ENCODE data around the gene FBLN1. TPM values are rescaled to one million over a fixed set of nuclear protein-coding genes. Genes with fewer than 3 reads are reported as not detected.

The FBLN1 gene
- total and polyA plus RNA-seq, 9 of the 15 experiments (the other 6 are each of a cell fraction or from before 2014, with no cell fraction given): 0.66 TPM; not detected in 8

GRCh38 chr22:45615364-45615763, 112.7 kb downstream of the FBLN1 start:
- Histone ChIP-seq H3K4me1 (replicated peaks in 1 of 2; ENCODE audit: control insufficient read depth in 2 of 2, insufficient read depth in 2 of 2, low read length in 2 of 2) (peaks cover 0 to 5% of the 10 kb centered on the region in 2 experiments; a peak in 3 of 5 replicates), H3K27ac (ENCODE audit: extremely low read depth, low read depth, low read length) (no peak overlapping the region), H3K4me3 (no peak overlapping the region), H3K27me3 (ENCODE audit: control insufficient read depth in 2 of 2, insufficient read depth in 2 of 2, low read length in 2 of 2) (peaks cover 2 to 20% of the 10 kb centered on the region in 2 experiments; a peak in 4 of 5 replicates), H3K36me3 (ENCODE audit: control insufficient read depth, insufficient read depth, low read length) (no peaks in the 10 kb centered on the region), H3K4me2 (ENCODE audit: insufficient read depth, low read length) (no peak overlapping the region), H2AFZ (ENCODE audit: low read depth, low read length) (no peak overlapping the region), H3K9ac (ENCODE audit: insufficient read depth in 1 of 2, low read depth in 2 of 2, low read length in 2 of 2) (no peak overlapping the region), H4K20me1 (replicated peaks; ENCODE audit: control insufficient read depth, insufficient read depth, low read length) (no peaks in the 10 kb centered on the region), H3K9me1 (ENCODE audit: control insufficient read depth, insufficient read depth, low read length) (no peaks in the 10 kb centered on the region), H3K9me3 (replicated peaks; ENCODE audit: control insufficient read depth, insufficient read depth, low read depth, low read length) (no peaks in the 10 kb centered on the region), H3K79me2 (ENCODE audit: control insufficient read depth, insufficient read depth, low read length) (no peaks in the 10 kb centered on the region)
- ChIA-PET POLR2A (no interaction called here), CTCF (ENCODE audit: low intra/inter-chr PET ratio) (no interaction called here)
- WGBS (ENCODE audit: insufficient coverage, low coverage, missing lambda C conversion rate): 14% methylated on average over 3 of the region's 3 CpGs
- BruUV-seq (replicated peaks): no TSS peak
- in situ Hi-C loops (cut with MboI) (no loop called here), intact Hi-C loops (cut with micrococcal nuclease) (no loop called here)
- TF ChIP-seq U2AF1 (optimal IDR thresholded peaks at IDR 0.05; ENCODE audit: low read depth, low read length) (no peak), RFX1 (IDR thresholded peaks at IDR 0.05) (peak; percentile 64)
- ATAC-seq: no peak
- FAIRE-seq: no peak
- DNase-seq (ENCODE audit: extremely low read depth in 1 of 4, low spot score in 3 of 4): no peak

GRCh38 chr22:45616432-45616831, 113.7 kb downstream of the FBLN1 start:
- no peak for TF ChIP-seq ZNF311 (CRISPR knock-in tag; IDR thresholded peaks at IDR 0.05)
- TF ChIP-seq NEUROD1 (IDR thresholded peaks at IDR 0.05; ENCODE audit: borderline replicate concordance, low read depth, low read length, partially characterized antibody): no peak
- TF ChIP-seq SMARCA4 (IDR thresholded peaks at IDR 0.05): no peak
- no TSS peak for BruUV-seq (replicated peaks)

More at GRCh38 chr22:45616432-45616831, 113.7 kb downstream of the FBLN1 start:
- WGBS (ENCODE audit: insufficient coverage, low coverage, missing lambda C conversion rate): 15% methylated on average over 2 of the region's 2 CpGs
- Histone ChIP-seq H3K27me3 (ENCODE audit: control insufficient read depth in 2 of 2, insufficient read depth in 2 of 2, low read length in 2 of 2) (peaks cover 2 to 20% of the 10 kb centered on the region in 2 experiments; a peak in 4 of 5 replicates), H2AFZ (ENCODE audit: low read depth, low read length) (no peak overlapping the region), H3K4me2 (ENCODE audit: insufficient read depth, low read length) (no peak overlapping the region), H3K4me1 (replicated peaks in 1 of 2; ENCODE audit: control insufficient read depth in 2 of 2, insufficient read depth in 2 of 2, low read length in 2 of 2) (peaks cover 0 to 5% of the 10 kb centered on the region in 2 experiments; a peak in 3 of 5 replicates), H3K9me1 (ENCODE audit: control insufficient read depth, insufficient read depth, low read length) (no peaks in the 10 kb centered on the region), H3K79me2 (ENCODE audit: control insufficient read depth, insufficient read depth, low read length) (no peaks in the 10 kb centered on the region), H3K4me3 (no peak overlapping the region), H3K36me3 (ENCODE audit: control insufficient read depth, insufficient read depth, low read length) (no peaks in the 10 kb centered on the region), H3K9ac (ENCODE audit: insufficient read depth in 1 of 2, low read depth in 2 of 2, low read length in 2 of 2) (no peak overlapping the region), H4K20me1 (replicated peaks; ENCODE audit: control insufficient read depth, insufficient read depth, low read length) (no peaks in the 10 kb centered on the region), H3K27ac (ENCODE audit: extremely low read depth, low read depth, low read length) (no peak overlapping the region), H3K9me3 (replicated peaks; ENCODE audit: control insufficient read depth, insufficient read depth, low read depth, low read length) (no peaks in the 10 kb centered on the region)
- DNase-seq (ENCODE audit: extremely low read depth in 1 of 4, low spot score in 3 of 4) (no peak), FAIRE-seq (no peak), ATAC-seq (no peak)
- POLR2A ChIA-PET: no interaction called here
- CTCF ChIA-PET (ENCODE audit: low intra/inter-chr PET ratio): no interaction called here
- in situ Hi-C loops (cut with MboI): no loop called here
- intact Hi-C loops (cut with micrococcal nuclease): no loop called here

Data from K562 (cell line).